Liver (tissue), 9 donors: ENCODE measurements around the gene MSI2. TPM values are rescaled to one million over a fixed set of nuclear protein-coding genes. Genes with fewer than 3 reads are reported as not detected.

ENCODE experiments used
- DNase-seq: peaks from one replicate; pipeline ENCODE4 v3.0.0-alpha.2; 2017; ENCODE audit warnings: low spot score
- H3K27ac ChIP-seq, 2 donors: one replicate each; pipeline ENCODE4 v1.7.0; 2013; ENCODE audit warnings: inconsistent platforms in 2 of 2, low read length in 2 of 2, control low read depth in 1 of 2, low read depth in 1 of 2, mild to moderate bottlenecking in 1 of 2
- H3K27me3 ChIP-seq, 4 donors: one replicate each; pipeline versions ENCODE4 v1.6.1 to v1.7.0; 2013; ENCODE audit warnings: low read length in 3 of 4, inconsistent platforms in 1 of 4, mild to moderate bottlenecking in 1 of 4, moderate library complexity in 1 of 4; ENCODE audit not compliant: control insufficient read depth in 4 of 4, insufficient read depth in 4 of 4
- H3K36me3 ChIP-seq, 4 donors: one replicate each; pipeline versions ENCODE4 v1.6.1 to v1.7.0; 2013; ENCODE audit warnings: low read length in 3 of 4, mild to moderate bottlenecking in 3 of 4, low read depth in 1 of 4, moderate library complexity in 1 of 4; ENCODE audit not compliant: control insufficient read depth in 4 of 4, insufficient read depth in 3 of 4
- H3K4me1 ChIP-seq, 4 donors: one replicate each; pipeline versions ENCODE4 v1.6.1 to v1.7.0; 2013; ENCODE audit warnings: low read length in 3 of 4, mild to moderate bottlenecking in 3 of 4, moderate library complexity in 1 of 4; ENCODE audit not compliant: control insufficient read depth in 4 of 4, insufficient read depth in 4 of 4
- H3K4me3 ChIP-seq, 3 donors: one replicate each; pipeline versions ENCODE4 v1.6.1 to v1.7.0; 2013; ENCODE audit warnings: low read length in 3 of 3, control low read depth in 1 of 3, low read depth in 1 of 3, mild to moderate bottlenecking in 1 of 3
- H3K9ac ChIP-seq, 2 donors: one replicate each; pipeline ENCODE4 v1.7.0; 2013; ENCODE audit warnings: low read length in 2 of 2, mild to moderate bottlenecking in 2 of 2, moderate library complexity in 2 of 2, control low read depth in 1 of 2, low read depth in 1 of 2
- H3K9me3 ChIP-seq, 4 donors: one replicate each; pipeline versions ENCODE4 v1.6.1 to v1.7.0; 2013; ENCODE audit warnings: low read length in 3 of 4; ENCODE audit not compliant: control insufficient read depth in 4 of 4
- CTCF ChIP-seq: fragments of 150-350 bp; IDR thresholded peaks from 2 replicates; pipeline ENCODE4 v1.5.1; 2017; ENCODE audit warnings: improper control_type of control experiment, low read depth, low read length; ENCODE audit not compliant: missing input control
- FOXA1 ChIP-seq: IDR thresholded peaks from 2 replicates; pipeline ENCODE4 v1.6.1; 2016; ENCODE audit warnings: antibody characterized with exemption
- FOXA2 ChIP-seq: IDR thresholded peaks from 2 replicates; pipeline ENCODE4 v1.6.1; 2016; ENCODE audit warnings: antibody characterized with exemption
- HNF4A ChIP-seq, 2 donors: conservative IDR thresholded peaks; 2 replicates each; pipeline ENCODE4 v1.6.1; 2016; ENCODE audit warnings: antibody characterized with exemption in 2 of 2, mild to moderate bottlenecking in 2 of 2
- JUND ChIP-seq, 2 donors: IDR thresholded peaks; 2 replicates each; pipeline ENCODE4 v1.6.1; 2016; ENCODE audit warnings: antibody characterized with exemption in 2 of 2
- MAX ChIP-seq: IDR thresholded peaks from 2 replicates; pipeline ENCODE4 v1.6.1; 2016; ENCODE audit warnings: antibody characterized with exemption
- NR2F2 ChIP-seq: IDR thresholded peaks from 2 replicates; pipeline ENCODE4 v1.6.1; 2016; ENCODE audit warnings: antibody characterized with exemption
- RAD21 ChIP-seq, 2 donors: IDR thresholded peaks; 2 replicates each; pipeline ENCODE4 v1.6.1; 2016; ENCODE audit warnings: antibody characterized with exemption in 2 of 2, mild to moderate bottlenecking in 2 of 2
- REST ChIP-seq: IDR thresholded peaks from 2 replicates; pipeline ENCODE4 v1.6.1; 2016; ENCODE audit warnings: antibody characterized with exemption, mild to moderate bottlenecking
- SP1 ChIP-seq: IDR thresholded peaks from 2 replicates; pipeline ENCODE4 v1.6.1; 2018; ENCODE audit warnings: antibody characterized with exemption, mild to moderate bottlenecking
- TAF1 ChIP-seq: conservative IDR thresholded peaks from 2 replicates; pipeline ENCODE4 v1.6.1; 2016; ENCODE audit warnings: antibody characterized with exemption, mild to moderate bottlenecking
- WGBS: extraction: QIAGEN DNeasy Blood & Tissue Kit; methylation state at CpG from one replicate; pipeline ENCODE4 v1.1.7; 2013; 5-methylcytosine and 5-hydroxymethylcytosine counted together
- polyA plus RNA-seq, 2 donors: library from polyadenylated mRNA; stranded (reverse) in 1 of 2; unstranded in 1 of 2; fragments of 200-250 nt in 1 of 2; fragments of >200 nt in 1 of 2; fragmentation: Nextera tagmentation in 1 of 2; extraction: Ambion mirVana in 1 of 2; gene quantifications; one replicate each; pipeline versions ENCODE4 v1.2.1 to v1.2.3, GENCODE V29; 2013 to 2015
- total RNA-seq, 2 donors: library from RNA; depleted of rRNA; stranded (reverse); fragments of >200 nt; gene quantifications; one replicate each; pipeline ENCODE4 v1.2.3, GENCODE V29; 2014
- donor health status: healthy.
- donor health status: healthy.
- donor health status: healthy.
- donor health status: healthy.
- donor health status: healthy.

Gene MSI2
- total and polyA plus RNA-seq, 4 donors: 5.7 to 15.6 (median 9.2) TPM

- no peaks in the 10 kb centered on the region for H3K27me3 ChIP-seq
- no peaks in the 10 kb centered on the region for H3K4me1 ChIP-seq
- no peak for DNase-seq
- no peak overlapping the region for H3K9ac ChIP-seq
- no peak for TF ChIP-seq RAD21 (IDR thresholded peaks at IDR 0.05)
- TF ChIP-seq MAX: no peak
- TF ChIP-seq JUND (IDR thresholded peaks at IDR 0.05): no peak
- no peak for TF ChIP-seq CTCF
- no peak for TF ChIP-seq FOXA2
- H3K27ac ChIP-seq: no peak overlapping the region
- no peak overlapping the region for H3K4me3 ChIP-seq
- 79% methylated on average over 27 of the region's 27 CpGs for WGBS
- no peaks in the 10 kb centered on the region for H3K36me3 ChIP-seq
- no peaks in the 10 kb centered on the region for H3K9me3 ChIP-seq
These were observed 339.8 kb downstream of the MSI2 start for GRCh38 chr17:57595947-57596695.

GRCh38 chr17:57597101-57597500, 340.8 kb downstream of the MSI2 start:
- H3K36me3 ChIP-seq: no peaks in the 10 kb centered on the region
- no peaks in the 10 kb centered on the region for H3K9me3 ChIP-seq
- H3K9ac ChIP-seq: no peak overlapping the region
- DNase-seq: no peak
- TF ChIP-seq REST: no peak
- no peak overlapping the region for H3K27ac ChIP-seq
- H3K4me3 ChIP-seq: no peak overlapping the region
- no peaks in the 10 kb centered on the region for H3K27me3 ChIP-seq
- no peaks in the 10 kb centered on the region for H3K4me1 ChIP-seq
- WGBS: 86% methylated on average over 5 of the region's 5 CpGs

- TF ChIP-seq RAD21 (IDR thresholded peaks at IDR 0.05): peak; percentile 80 to 88
- peak; percentile 61 for TF ChIP-seq CTCF
- no peak for TF ChIP-seq TAF1
- TF ChIP-seq NR2F2: no peak
- TF ChIP-seq FOXA1: no peak
- peak in 1 of 2 donors; percentile 12 for TF ChIP-seq HNF4A (conservative IDR thresholded peaks at IDR 0.05)
- TF ChIP-seq REST: no peak
- TF ChIP-seq SP1: no peak
- no peak overlapping the region for H3K27ac ChIP-seq
- 66% methylated on average over 8 of the region's 8 CpGs for WGBS
These were observed 341.5 kb downstream of the MSI2 start for GRCh38 chr17:57597531-57598453.

More at GRCh38 chr17:57597531-57598453, 341.5 kb downstream of the MSI2 start:
- DNase-seq: peak; percentile 52
- Histone ChIP-seq H3K9ac (no peak overlapping the region), H3K4me3 (no peak overlapping the region), H3K27me3 (no peaks in the 10 kb centered on the region), H3K9me3 (no peaks in the 10 kb centered on the region), H3K36me3 (no peaks in the 10 kb centered on the region), H3K4me1 (no peaks in the 10 kb centered on the region)
